ENCODE results near the gene GADD45G.
A peak's percentile ranks its signal among the peaks of the same experiment; 100 is the strongest.

Gene GADD45G

GRCh38 chr9:89591274-89592212 lies 13.3 kb upstream of the GADD45G start:
- Histone ChIP-seq H3K4me2 (no peak overlapping the region), H3K36me3 (ENCODE audit: insufficient read depth) (no peaks in the 10 kb centered on the region), H3K9ac (no peak overlapping the region), H3K27ac (no peak overlapping the region), H3K4me3 (IDR thresholded peaks at IDR 0.05; ENCODE audit: insufficient read depth, low read depth, low read length) (no peak overlapping the region), H4K20me1 (ENCODE audit: insufficient read depth) (no peaks in the 10 kb centered on the region), H3K4me1 (ENCODE audit: low read depth, poor library complexity, severe bottlenecking) (no peaks in the 10 kb centered on the region), H3K79me2 (ENCODE audit: insufficient read depth, low read depth) (no peaks in the 10 kb centered on the region), H3K27me3 (ENCODE audit: insufficient read depth, low read depth) (no peaks in the 10 kb centered on the region), H2AFZ (ENCODE audit: low read depth) (no peak overlapping the region)
- TF ChIP-seq CTCF (conservative IDR thresholded peaks at IDR 0.05; ENCODE audit: low read depth, low read length), result no peak

GRCh38 chr9:89592213-89592815 lies 12.5 kb upstream of the GADD45G start:
- H3K27ac ChIP-seq, result no peak overlapping the region
- H2AFZ ChIP-seq (ENCODE audit: low read depth), result no peak overlapping the region
- no peaks in the 10 kb centered on the region for H3K4me1 ChIP-seq (ENCODE audit: low read depth, poor library complexity, severe bottlenecking)

GRCh38 chr9:89592963-89593726 lies 11.7 kb upstream of the GADD45G start:
- peak overlapping the region; percentile 30; the same call in 1 of the 2 replicates for H2AFZ ChIP-seq (ENCODE audit: low read depth)
- H3K27ac ChIP-seq, result no peak overlapping the region
- no peak overlapping the region for H3K9ac ChIP-seq
- H3K4me1 ChIP-seq (ENCODE audit: low read depth, poor library complexity, severe bottlenecking), result no peaks in the 10 kb centered on the region
- no peaks in the 10 kb centered on the region for H3K79me2 ChIP-seq (ENCODE audit: insufficient read depth, low read depth)
- H3K4me3 ChIP-seq (IDR thresholded peaks at IDR 0.05; ENCODE audit: insufficient read depth, low read depth, low read length), result no peak overlapping the region
- no peaks in the 10 kb centered on the region for H3K27me3 ChIP-seq (ENCODE audit: insufficient read depth, low read depth)
- no peaks in the 10 kb centered on the region for H3K36me3 ChIP-seq (ENCODE audit: insufficient read depth)
- H3K4me2 ChIP-seq, result no peak overlapping the region
- H4K20me1 ChIP-seq (ENCODE audit: insufficient read depth), result no peaks in the 10 kb centered on the region
- no peak for TF ChIP-seq CTCF (conservative IDR thresholded peaks at IDR 0.05; ENCODE audit: low read depth, low read length)

More at GRCh38 chr9:89592213-89592815, 12.5 kb upstream of the GADD45G start:
- Histone ChIP-seq H3K4me2 (no peak overlapping the region), H3K4me3 (IDR thresholded peaks at IDR 0.05; ENCODE audit: insufficient read depth, low read depth, low read length) (no peak overlapping the region), H3K36me3 (ENCODE audit: insufficient read depth) (no peaks in the 10 kb centered on the region), H4K20me1 (ENCODE audit: insufficient read depth) (no peaks in the 10 kb centered on the region), H3K9ac (no peak overlapping the region), H3K79me2 (ENCODE audit: insufficient read depth, low read depth) (no peaks in the 10 kb centered on the region), H3K27me3 (ENCODE audit: insufficient read depth, low read depth) (no peaks in the 10 kb centered on the region)
- TF ChIP-seq CTCF (conservative IDR thresholded peaks at IDR 0.05; ENCODE audit: low read depth, low read length), result no peak

- Histone ChIP-seq H2AFZ (ENCODE audit: low read depth) (peak overlapping the region; percentile 30; the same call in 1 of the 2 replicates), H3K27ac (no peak overlapping the region), H4K20me1 (ENCODE audit: insufficient read depth) (no peaks in the 10 kb centered on the region), H3K4me3 (IDR thresholded peaks at IDR 0.05; ENCODE audit: insufficient read depth, low read depth, low read length) (no peak overlapping the region), H3K27me3 (ENCODE audit: insufficient read depth, low read depth) (no peaks in the 10 kb centered on the region), H3K4me1 (ENCODE audit: low read depth, poor library complexity, severe bottlenecking) (no peaks in the 10 kb centered on the region), H3K79me2 (ENCODE audit: insufficient read depth, low read depth) (no peaks in the 10 kb centered on the region), H3K36me3 (ENCODE audit: insufficient read depth) (no peaks in the 10 kb centered on the region), H3K4me2 (no peak overlapping the region), H3K9ac (no peak overlapping the region)
- peak; percentile 82 for TF ChIP-seq CTCF (conservative IDR thresholded peaks at IDR 0.05; ENCODE audit: low read depth, low read length)
Measured at GRCh38 chr9:89593727-89594427, 10.9 kb upstream of the GADD45G start.
